Measurements from ENCODE around the gene MAGEA8.
"Not testable (repeated sequence)": the region's sequence is repeated elsewhere in the genome, so short reads cannot be mapped to it uniquely, and the experiment has no call there.

The MAGEA8 gene

GRCh38 chrX:149881081-149881711 is at the start of gene MAGEA8:
TSS of gene MAGEA8 (plus strand) at chrX:149881183. CDS start at chrX:149884273, 3,090 bp downstream.
- no peak for FAIRE-seq

- no peak for FAIRE-seq
These were observed 49.5 kb upstream of the MAGEA8 start for GRCh38 chrX:149831473-149831872.

GRCh38 chrX:149836728-149837127 is 44.3 kb upstream of the MAGEA8 start:
- FAIRE-seq = not testable (repeated sequence)

- no peak for FAIRE-seq
These were observed 43.8 kb upstream of the MAGEA8 start for GRCh38 chrX:149837167-149837566.

GRCh38 chrX:149837639-149838038 is 43.3 kb upstream of the MAGEA8 start:
- FAIRE-seq = no peak

GRCh38 chrX:149841929-149842328 is 39.1 kb upstream of the MAGEA8 start:
- FAIRE-seq = no peak

GRCh38 chrX:149845385-149845784 is 35.6 kb upstream of the MAGEA8 start:
- FAIRE-seq = no peak

GRCh38 chrX:149846789-149847188 is 34.2 kb upstream of the MAGEA8 start:
- no peak for FAIRE-seq

- FAIRE-seq = no peak
These were observed 32.1 kb upstream of the MAGEA8 start for GRCh38 chrX:149848855-149849254.

GRCh38 chrX:149849787-149850186 is 31.2 kb upstream of the MAGEA8 start:
- FAIRE-seq = no peak

- FAIRE-seq = no peak
These were observed 29.1 kb upstream of the MAGEA8 start for GRCh38 chrX:149851864-149852263.

- FAIRE-seq = no peak
These were observed 27.1 kb upstream of the MAGEA8 start for GRCh38 chrX:149853925-149854324.

- FAIRE-seq = no peak
These were observed 22.4 kb upstream of the MAGEA8 start for GRCh38 chrX:149858592-149858991.

GRCh38 chrX:149860445-149860844 is 20.5 kb upstream of the MAGEA8 start:
- FAIRE-seq = no peak

- FAIRE-seq = no peak
These were observed 15.6 kb upstream of the MAGEA8 start for GRCh38 chrX:149865390-149865789.

- no peak for FAIRE-seq
These were observed 13.5 kb upstream of the MAGEA8 start for GRCh38 chrX:149867488-149867887.

- no peak for FAIRE-seq
These were observed 10.1 kb upstream of the MAGEA8 start for GRCh38 chrX:149870840-149871239.

- FAIRE-seq = no peak
These were observed 9.6 kb upstream of the MAGEA8 start for GRCh38 chrX:149871433-149871832.

GRCh38 chrX:149871940-149872339 is 9.0 kb upstream of the MAGEA8 start:
- no peak for FAIRE-seq

- FAIRE-seq = no peak
These were observed 3.8 kb upstream of the MAGEA8 start for GRCh38 chrX:149877157-149877556.

GRCh38 chrX:149877636-149878035 is 3.3 kb upstream of the MAGEA8 start:
- FAIRE-seq = no peak

- FAIRE-seq = not testable (repeated sequence)
These were observed 9.8 kb downstream of the MAGEA8 start for GRCh38 chrX:149890828-149891227.

GRCh38 chrX:149898554-149898953 is 17.6 kb downstream of the MAGEA8 start:
- no peak for FAIRE-seq

GRCh38 chrX:149903889-149904748 is 23.1 kb downstream of the MAGEA8 start:
- FAIRE-seq = no peak

Measured in G401.6 (cell line).